22Rv1 (cell line): ENCODE data around the gene CLK2.

Source experiments
- ZFX ChIP-seq: fragments of 450-650 bp; IDR thresholded peaks from 2 replicates; pipeline ENCODE4 v1.6.1; 2017; ENCODE audit warnings: antibody characterized with exemption, borderline replicate concordance
- TF ChIP-seq, protein P1 (sequence below): fragments of 450-650 bp; IDR thresholded peaks from 2 replicates; pipeline ENCODE4 v1.5.1; 2017; ENCODE audit warnings: mild to moderate bottlenecking

DNA sequence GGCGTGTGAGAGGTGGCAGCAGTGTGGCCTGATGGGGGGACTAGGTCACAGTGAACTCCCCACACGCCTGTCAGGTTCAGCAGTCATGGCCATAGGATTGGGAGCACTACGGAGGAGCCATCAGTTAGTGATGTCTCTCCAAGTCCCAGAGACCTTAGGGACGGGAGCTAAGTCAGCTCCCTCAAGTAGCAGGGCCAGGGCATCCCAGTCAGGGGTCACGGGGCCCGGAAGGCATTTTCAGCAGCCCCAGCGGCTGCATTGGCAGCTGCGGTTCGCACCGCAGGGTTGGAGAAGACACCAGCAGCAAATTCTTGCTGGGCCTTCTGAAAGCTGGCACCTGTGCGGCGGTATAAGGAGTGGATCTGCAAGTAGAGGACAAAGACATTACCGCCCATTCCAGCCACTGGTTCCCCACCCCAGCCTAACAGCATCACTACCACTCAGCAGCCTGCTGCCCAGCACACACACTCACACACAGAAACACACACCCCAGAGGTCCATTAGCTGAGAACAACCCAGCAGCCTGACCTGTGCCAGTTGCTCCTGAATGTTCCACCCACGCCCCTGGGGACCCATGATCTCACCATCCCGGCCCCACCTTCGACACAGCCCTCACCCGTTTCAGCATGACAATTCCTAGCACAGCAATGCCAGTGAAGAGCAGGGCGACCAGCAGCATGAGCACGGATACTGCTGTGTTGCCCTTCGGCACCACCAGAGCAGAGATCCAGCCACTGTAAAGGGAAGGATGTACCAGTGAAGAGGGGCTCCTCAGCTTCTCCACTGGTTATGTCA lies 17.0 kb downstream of the CLK2 start:
- TF ChIP-seq, protein P1, sequence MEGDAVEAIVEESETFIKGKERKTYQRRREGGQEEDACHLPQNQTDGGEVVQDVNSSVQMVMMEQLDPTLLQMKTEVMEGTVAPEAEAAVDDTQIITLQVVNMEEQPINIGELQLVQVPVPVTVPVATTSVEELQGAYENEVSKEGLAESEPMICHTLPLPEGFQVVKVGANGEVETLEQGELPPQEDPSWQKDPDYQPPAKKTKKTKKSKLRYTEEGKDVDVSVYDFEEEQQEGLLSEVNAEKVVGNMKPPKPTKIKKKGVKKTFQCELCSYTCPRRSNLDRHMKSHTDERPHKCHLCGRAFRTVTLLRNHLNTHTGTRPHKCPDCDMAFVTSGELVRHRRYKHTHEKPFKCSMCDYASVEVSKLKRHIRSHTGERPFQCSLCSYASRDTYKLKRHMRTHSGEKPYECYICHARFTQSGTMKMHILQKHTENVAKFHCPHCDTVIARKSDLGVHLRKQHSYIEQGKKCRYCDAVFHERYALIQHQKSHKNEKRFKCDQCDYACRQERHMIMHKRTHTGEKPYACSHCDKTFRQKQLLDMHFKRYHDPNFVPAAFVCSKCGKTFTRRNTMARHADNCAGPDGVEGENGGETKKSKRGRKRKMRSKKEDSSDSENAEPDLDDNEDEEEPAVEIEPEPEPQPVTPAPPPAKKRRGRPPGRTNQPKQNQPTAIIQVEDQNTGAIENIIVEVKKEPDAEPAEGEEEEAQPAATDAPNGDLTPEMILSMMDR = no peak
- TF ChIP-seq ZFX = no peak
